DND-41 (cell line): ENCODE results near the gene SFSWAP.
"Not testable (repeated sequence)": the region's sequence is repeated elsewhere in the genome, so short reads cannot be mapped to it uniquely, and the experiment has no call there.

Source experiments
- CTCF ChIP-seq: IDR thresholded peaks from 2 replicates; pipeline ENCODE4 v1.5.1; 2012; ENCODE audit warnings: borderline replicate concordance, low read length, moderate library complexity, mild to moderate bottlenecking; ENCODE audit not compliant: poor library complexity, severe bottlenecking; ENCODE audit errors: extremely low read depth
- EZH2 ChIP-seq: IDR thresholded peaks from 3 replicates; pipeline ENCODE4 v1.6.1; 2012; ENCODE audit warnings: borderline replicate concordance, low read depth, mild to moderate bottlenecking, moderate library complexity, low read length, inconsistent platforms; ENCODE audit not compliant: severe bottlenecking

- not testable (repeated sequence) for TF ChIP-seq EZH2, CTCF
Observed at GRCh38 chr12:131666978-131667601, 43.8 kb upstream of the SFSWAP start.
